HCT116 (cell line): Measurements from ENCODE around the gene CTBP2. TPM values are rescaled to one million over a fixed set of nuclear protein-coding genes. Genes with fewer than 3 reads are reported as not detected.

Experiments
- ATAC-seq: fragments of 200-7000 bp; cut with Tn5 transposase; 2 replicates; pipeline ENCODE4 v1.9.1; 2020; ENCODE audit warnings: mild to moderate bottlenecking, moderate library complexity
- BruUV-seq: library from RNA; stranded (reverse); fragments of 400-500 nt; replicated peaks from 2 replicates; lab custom pipeline; 2021; lab: Mats Ljungman, UMichigan
- CTCF ChIA-PET: fragments of 300-600 bp; sonication (Branson Sonifier 250); formaldehyde crosslinking; loops from one replicate; lab custom pipeline; 2021; ENCODE audit warnings: antibody characterized with exemption; lab: Charles Lee
- POLR2A ChIA-PET: fragments of 300-600, 350-600 bp; sonication (Branson Sonifier 250); formaldehyde crosslinking; loops from one replicate; lab custom pipeline; 2021; ENCODE audit warnings: antibody characterized with exemption; lab: Charles Lee
- RAD21 ChIA-PET, 2 experiments: fragments of 300-600 bp; sonication (Branson Sonifier 250); formaldehyde crosslinking; loops; one replicate each; lab custom pipeline; 2023; ENCODE audit warnings: low total read pairs in 2 of 2; ENCODE audit not compliant: uncharacterized antibody in 2 of 2, unreplicated experiment in 2 of 2, low non-redundant PET in 1 of 2; lab: Charles Lee
- DNase-seq: peaks from one replicate; pipeline ENCODE4 v3.0.0-alpha.2; 2010; ENCODE audit warnings: low read depth, low spot score
- H2AFZ ChIP-seq: fragments of 200-600 bp; shearing (Covaris generic), sonication (generic); 2 replicates; pipeline ENCODE4 v1.6.1; 2017; ENCODE audit warnings: low read depth, mixed run types, mixed read lengths, antibody characterized with exemption, low read length; ENCODE audit not compliant: poor library complexity, severe bottlenecking
- H3K27ac ChIP-seq: 2 replicates; pipeline ENCODE4 v1.5.1; 2012; ENCODE audit warnings: low read depth, low read length
- H3K27me3 ChIP-seq: fragments of 200-600 bp; sonication (generic); 2 replicates; pipeline ENCODE4 v1.6.1; 2016; ENCODE audit warnings: mixed run types, low read length, mixed read lengths; ENCODE audit not compliant: insufficient read depth
- H3K36me3 ChIP-seq, 2 experiments: fragments of 200-500 bp in 1 of 2; fragments of 200-600 bp in 1 of 2; sonication (Bioruptor generic) in 1 of 2; sonication (generic) in 1 of 2; 2 replicates each; pipeline versions ENCODE4 v1.5.1 to v1.6.1; 2014 to 2016; ENCODE audit warnings: low read length in 2 of 2, inconsistent platforms in 1 of 2, mixed read lengths in 1 of 2, mixed run types in 1 of 2; ENCODE audit not compliant: insufficient read depth in 2 of 2, control insufficient read depth in 1 of 2
- H3K4me1 ChIP-seq, 2 experiments: fragments of 200-600 bp in 1 of 2; sonication (generic) in 1 of 2; 2 replicates each; pipeline versions ENCODE4 v1.5.1 to v1.6.1; 2012 to 2017; ENCODE audit warnings: low read length in 2 of 2, inconsistent platforms in 1 of 2, mild to moderate bottlenecking in 1 of 2, mixed read lengths in 1 of 2, mixed run types in 1 of 2, moderate library complexity in 1 of 2; ENCODE audit not compliant: insufficient read depth in 2 of 2, control insufficient read depth in 1 of 2
- H3K4me2 ChIP-seq: fragments of 200-600 bp; sonication (generic); 2 replicates; pipeline ENCODE4 v1.6.1; 2017; ENCODE audit warnings: mixed run types, low read length, mixed read lengths
- H3K4me3 ChIP-seq, 2 experiments: fragments of 200-600 bp in 1 of 2; sonication (generic) in 1 of 2; replicated peaks in 1 of 2; 2 replicates each; pipeline ENCODE4 v1.5.1; 2011 to 2016; ENCODE audit warnings: low read length in 2 of 2, control low read depth in 1 of 2, low read depth in 1 of 2, mild to moderate bottlenecking in 1 of 2, mixed read lengths in 1 of 2, mixed run types in 1 of 2
- H3K79me2 ChIP-seq: fragments of 200-600 bp; sonication (generic); 2 replicates; pipeline ENCODE4 v1.6.1; 2017; ENCODE audit warnings: mild to moderate bottlenecking, mixed run types, low read length, moderate library complexity, mixed read lengths; ENCODE audit not compliant: insufficient read depth
- H3K9ac ChIP-seq: fragments of 200-600 bp; sonication (generic); 2 replicates; pipeline ENCODE4 v1.6.1; 2016; ENCODE audit warnings: low read length, mixed read lengths
- H3K9me2 ChIP-seq: fragments of 200-600 bp; sonication (generic), shearing (Covaris generic); 2 replicates; pipeline ENCODE4 v1.6.1; 2017; ENCODE audit warnings: mixed run types, mild to moderate bottlenecking, moderate library complexity; ENCODE audit not compliant: insufficient read depth
- H3K9me3 ChIP-seq, 2 experiments: fragments of 200-500 bp in 1 of 2; fragments of 200-600 bp in 1 of 2; sonication (Bioruptor generic) in 1 of 2; sonication (generic) in 1 of 2; 2 replicates each; pipeline ENCODE4 v1.6.1; 2014 to 2017; ENCODE audit warnings: low read length in 2 of 2, mixed read lengths in 2 of 2, inconsistent platforms in 1 of 2, low read depth in 1 of 2, mild to moderate bottlenecking in 1 of 2, mixed run types in 1 of 2, moderate library complexity in 1 of 2; ENCODE audit not compliant: control insufficient read depth in 1 of 2, insufficient read depth in 1 of 2
- H4K20me1 ChIP-seq: fragments of 200-600 bp; sonication (generic), shearing (Covaris generic); 2 replicates; pipeline ENCODE4 v1.6.1; 2017; ENCODE audit warnings: mixed run types, mild to moderate bottlenecking, moderate library complexity; ENCODE audit not compliant: insufficient read depth
- CBX3 ChIP-seq: IDR thresholded peaks from 2 replicates; pipeline ENCODE4 v1.6.1; 2012; ENCODE audit warnings: low read depth
- CEBPB ChIP-seq: IDR thresholded peaks from 2 replicates; pipeline ENCODE4 v1.6.1; 2012; ENCODE audit warnings: low read depth
- EGR1 ChIP-seq: IDR thresholded peaks from 2 replicates; pipeline ENCODE4 v1.6.1; 2012; ENCODE audit warnings: low read depth
- ELF1 ChIP-seq: IDR thresholded peaks from 2 replicates; pipeline ENCODE4 v1.6.1; 2012; ENCODE audit warnings: low read depth, borderline replicate concordance
- EZH2 ChIP-seq: fragments of 200-600 bp; sonication (generic); IDR thresholded peaks from 2 replicates; pipeline ENCODE4 v1.6.1; 2017; ENCODE audit warnings: antibody characterized with exemption, mixed run types
- EZH2phosphoT487 ChIP-seq: fragments of 200-600 bp; IDR thresholded peaks from 2 replicates; pipeline ENCODE4 v1.6.1; 2018; ENCODE audit warnings: antibody characterized with exemption, borderline replicate concordance
- JUND ChIP-seq: IDR thresholded peaks from 2 replicates; pipeline ENCODE4 v1.6.1; 2012
- POLR2AphosphoS5 ChIP-seq: IDR thresholded peaks from 2 replicates; pipeline ENCODE4 v1.6.1; 2011; ENCODE audit warnings: mild to moderate bottlenecking, low read depth, low read length, moderate library complexity
- RAD21 ChIP-seq: IDR thresholded peaks from 2 replicates; pipeline ENCODE4 v1.6.1; 2012; ENCODE audit warnings: low read depth, mild to moderate bottlenecking
- SIN3A ChIP-seq: IDR thresholded peaks from 2 replicates; pipeline ENCODE4 v1.6.1; 2012; ENCODE audit warnings: low read depth
- SP1 ChIP-seq: IDR thresholded peaks from 2 replicates; pipeline ENCODE4 v1.6.1; 2012; ENCODE audit warnings: low read depth
- SRF ChIP-seq: IDR thresholded peaks from 2 replicates; pipeline ENCODE4 v1.6.1; 2012; ENCODE audit warnings: low read depth
- TCF7L2 ChIP-seq: IDR thresholded peaks from 2 replicates; pipeline ENCODE4 v1.7.0; 2011; ENCODE audit warnings: borderline replicate concordance, inconsistent platforms; ENCODE audit not compliant: insufficient read depth, insufficient read length; ENCODE audit errors: extremely low read depth
- ZFX ChIP-seq: fragments of 450-650 bp; IDR thresholded peaks from 2 replicates; pipeline ENCODE4 v1.6.1; 2017
- ZNF274 ChIP-seq: fragments of 200-500 bp; sonication (Bioruptor generic); IDR thresholded peaks from 2 replicates; pipeline ENCODE4 v1.6.1; 2014; ENCODE audit warnings: mild to moderate bottlenecking, low read depth, low read length, inconsistent platforms
- intact Hi-C: fragments of 100-400 bp; cut with micrococcal nuclease; formaldehyde crosslinking; loops from 2 replicates; pipeline ENCODE4 v1.10.0; 2022
- total RNA-seq: library from RNA; stranded (reverse); gene quantifications from one replicate; pipeline ENCODE4 v1.2.1, GENCODE V29; 2021; ENCODE audit not compliant: unreplicated experiment
- TF ChIP-seq, protein P1 (sequence below), 3 experiments: fragments of 200-600 bp in 1 of 3; sonication (generic) in 1 of 3; IDR thresholded peaks in 2 of 3; conservative IDR thresholded peaks in 1 of 3; 2 replicates each; pipeline ENCODE4 v1.5.1; 2012 to 2017; ENCODE audit warnings: low read depth in 2 of 3, low read length in 2 of 3, antibody characterized with exemption in 1 of 3, borderline replicate concordance in 1 of 3, control low read depth in 1 of 3, mild to moderate bottlenecking in 1 of 3, mixed read lengths in 1 of 3, mixed run types in 1 of 3, moderate library complexity in 1 of 3; ENCODE audit not compliant: insufficient read depth in 1 of 3
- TF ChIP-seq, protein P2 (sequence below): IDR thresholded peaks from 2 replicates; pipeline ENCODE4 v1.6.1; 2011; ENCODE audit warnings: mild to moderate bottlenecking, low read length, moderate library complexity; ENCODE audit not compliant: insufficient replicate concordance; ENCODE audit errors: extremely low read depth
- TF ChIP-seq, protein P3 (sequence below): IDR thresholded peaks from 2 replicates; pipeline ENCODE4 v1.6.1; 2012
- TF ChIP-seq, protein P4 (sequence below): IDR thresholded peaks from 2 replicates; pipeline ENCODE4 v1.6.1; 2012

Gene CTBP2
- total RNA-seq, 1 experiment from 2014 or later: 144 TPM

DNA sequence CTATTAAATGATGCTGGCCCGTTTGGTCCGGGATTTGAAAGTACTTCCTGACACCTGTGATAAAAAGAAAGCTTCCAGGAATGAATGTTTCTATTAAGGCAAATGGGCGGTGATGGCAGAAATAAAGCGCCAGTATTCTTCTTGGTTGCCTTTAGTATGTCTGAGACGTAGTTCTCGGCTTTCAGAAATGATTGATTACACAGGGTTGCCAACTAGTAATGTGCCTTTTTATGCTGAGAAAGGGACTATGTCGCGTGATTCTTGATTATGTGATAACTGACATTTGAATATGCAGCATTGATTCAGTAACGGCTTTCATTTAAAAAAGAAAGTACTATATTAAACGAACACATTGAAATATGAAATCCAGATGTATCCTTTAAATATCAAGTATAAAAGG lies 204.5 kb downstream of the CTBP2 start:
- no peak overlapping the region for H3K27ac ChIP-seq
- no peaks in the 10 kb centered on the region for H3K9me3 ChIP-seq
- H3K9me2 ChIP-seq: no peaks in the 10 kb centered on the region
- no peak overlapping the region for H3K9ac ChIP-seq
- H3K79me2 ChIP-seq: peaks cover 88% of the 10 kb centered on the region
- intact Hi-C loops: no loop called here
- peaks cover 21% of the 10 kb centered on the region; the same call in 1 of the 2 replicates for H4K20me1 ChIP-seq
- TF ChIP-seq RAD21 (no peak), EZH2phosphoT487 (no peak), SRF (no peak), EZH2 (no peak), CBX3 (no peak), CEBPB (no peak), SIN3A (no peak), ELF1 (no peak), SP1 (no peak), ZFX (no peak), EGR1 (no peak), ZNF274 (no peak), JUND (no peak), TCF7L2 (no peak), POLR2AphosphoS5 (no peak)
- TF ChIP-seq, protein P1, sequence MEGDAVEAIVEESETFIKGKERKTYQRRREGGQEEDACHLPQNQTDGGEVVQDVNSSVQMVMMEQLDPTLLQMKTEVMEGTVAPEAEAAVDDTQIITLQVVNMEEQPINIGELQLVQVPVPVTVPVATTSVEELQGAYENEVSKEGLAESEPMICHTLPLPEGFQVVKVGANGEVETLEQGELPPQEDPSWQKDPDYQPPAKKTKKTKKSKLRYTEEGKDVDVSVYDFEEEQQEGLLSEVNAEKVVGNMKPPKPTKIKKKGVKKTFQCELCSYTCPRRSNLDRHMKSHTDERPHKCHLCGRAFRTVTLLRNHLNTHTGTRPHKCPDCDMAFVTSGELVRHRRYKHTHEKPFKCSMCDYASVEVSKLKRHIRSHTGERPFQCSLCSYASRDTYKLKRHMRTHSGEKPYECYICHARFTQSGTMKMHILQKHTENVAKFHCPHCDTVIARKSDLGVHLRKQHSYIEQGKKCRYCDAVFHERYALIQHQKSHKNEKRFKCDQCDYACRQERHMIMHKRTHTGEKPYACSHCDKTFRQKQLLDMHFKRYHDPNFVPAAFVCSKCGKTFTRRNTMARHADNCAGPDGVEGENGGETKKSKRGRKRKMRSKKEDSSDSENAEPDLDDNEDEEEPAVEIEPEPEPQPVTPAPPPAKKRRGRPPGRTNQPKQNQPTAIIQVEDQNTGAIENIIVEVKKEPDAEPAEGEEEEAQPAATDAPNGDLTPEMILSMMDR (IDR thresholded peaks at IDR 0.05 in 2 of 3, conservative IDR thresholded peaks at IDR 0.05 in 1 of 3; ENCODE audit: borderline replicate concordance in 1 of 3, insufficient read depth in 1 of 3, low read depth in 2 of 3, low read length in 2 of 3): no peak
- TF ChIP-seq, protein P2, sequence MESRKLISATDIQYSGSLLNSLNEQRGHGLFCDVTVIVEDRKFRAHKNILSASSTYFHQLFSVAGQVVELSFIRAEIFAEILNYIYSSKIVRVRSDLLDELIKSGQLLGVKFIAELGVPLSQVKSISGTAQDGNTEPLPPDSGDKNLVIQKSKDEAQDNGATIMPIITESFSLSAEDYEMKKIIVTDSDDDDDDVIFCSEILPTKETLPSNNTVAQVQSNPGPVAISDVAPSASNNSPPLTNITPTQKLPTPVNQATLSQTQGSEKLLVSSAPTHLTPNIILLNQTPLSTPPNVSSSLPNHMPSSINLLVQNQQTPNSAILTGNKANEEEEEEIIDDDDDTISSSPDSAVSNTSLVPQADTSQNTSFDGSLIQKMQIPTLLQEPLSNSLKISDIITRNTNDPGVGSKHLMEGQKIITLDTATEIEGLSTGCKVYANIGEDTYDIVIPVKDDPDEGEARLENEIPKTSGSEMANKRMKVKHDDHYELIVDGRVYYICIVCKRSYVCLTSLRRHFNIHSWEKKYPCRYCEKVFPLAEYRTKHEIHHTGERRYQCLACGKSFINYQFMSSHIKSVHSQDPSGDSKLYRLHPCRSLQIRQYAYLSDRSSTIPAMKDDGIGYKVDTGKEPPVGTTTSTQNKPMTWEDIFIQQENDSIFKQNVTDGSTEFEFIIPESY: no peak
- TF ChIP-seq, protein P3, sequence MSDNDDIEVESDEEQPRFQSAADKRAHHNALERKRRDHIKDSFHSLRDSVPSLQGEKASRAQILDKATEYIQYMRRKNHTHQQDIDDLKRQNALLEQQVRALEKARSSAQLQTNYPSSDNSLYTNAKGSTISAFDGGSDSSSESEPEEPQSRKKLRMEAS: no peak
- TF ChIP-seq, protein P4, sequence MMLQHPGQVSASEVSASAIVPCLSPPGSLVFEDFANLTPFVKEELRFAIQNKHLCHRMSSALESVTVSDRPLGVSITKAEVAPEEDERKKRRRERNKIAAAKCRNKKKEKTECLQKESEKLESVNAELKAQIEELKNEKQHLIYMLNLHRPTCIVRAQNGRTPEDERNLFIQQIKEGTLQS: no peak
- no peak overlapping the region for H2AFZ ChIP-seq
- ATAC-seq: no peak
- H3K36me3 ChIP-seq: no peaks in the 10 kb centered on the region
- no TSS peak for BruUV-seq
- ChIA-PET POLR2A (no interaction called here), RAD21 (no interaction called here), CTCF (no interaction called here)
- no peaks in the 10 kb centered on the region for H3K27me3 ChIP-seq
- no peak for DNase-seq
- no peak overlapping the region for H3K4me3 ChIP-seq
- H3K4me1 ChIP-seq: no peaks in the 10 kb centered on the region
- no peak overlapping the region for H3K4me2 ChIP-seq
